ENCODE results near the gene SFMBT2.
"Not testable (repeated sequence)": the region's sequence is repeated elsewhere in the genome, so short reads cannot be mapped to it uniquely, and the experiment has no call there.

The SFMBT2 gene

DNA sequence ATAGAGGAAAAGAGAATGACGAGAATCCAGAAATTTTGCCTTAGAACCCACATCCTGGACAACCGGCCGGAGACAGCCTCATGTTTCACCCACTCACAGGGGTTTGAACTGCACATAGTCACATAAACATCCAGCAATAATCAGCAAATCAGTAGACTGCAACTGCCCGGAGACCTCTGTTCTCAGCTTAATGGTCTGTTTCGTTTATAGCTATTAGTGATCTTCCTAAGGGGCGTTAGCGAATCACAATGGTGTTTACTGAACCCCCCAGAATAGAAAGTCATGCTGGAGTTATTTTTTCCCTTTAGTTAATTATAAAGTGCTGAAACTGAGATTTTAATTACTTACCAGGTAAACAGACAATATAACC lies 98.4 kb downstream of the SFMBT2 start:
- TF ChIP-seq POLR2AphosphoS5 (IDR thresholded peaks at IDR 0.05; ENCODE audit: borderline replicate concordance, low read depth, low read length) (no peak), EZH2 (IDR thresholded peaks at IDR 0.05) (no peak), FOXP2 (optimal IDR thresholded peaks at IDR 0.05; ENCODE audit: control extremely low read depth, extremely low read length, insufficient read depth) (no peak)
- DNase-seq (ENCODE audit: low read depth, low spot score): no peak
- no peak overlapping the region for H3K4me3 ChIP-seq
- H3K9me3 ChIP-seq (ENCODE audit: low read depth, low read length): no peaks in the 10 kb centered on the region
- no peak overlapping the region for H3K9ac ChIP-seq (ENCODE audit: insufficient read length)
- H3K36me3 ChIP-seq (ENCODE audit: insufficient read depth, low read length): no peaks in the 10 kb centered on the region
- no peak overlapping the region for H3K27ac ChIP-seq

DNA sequence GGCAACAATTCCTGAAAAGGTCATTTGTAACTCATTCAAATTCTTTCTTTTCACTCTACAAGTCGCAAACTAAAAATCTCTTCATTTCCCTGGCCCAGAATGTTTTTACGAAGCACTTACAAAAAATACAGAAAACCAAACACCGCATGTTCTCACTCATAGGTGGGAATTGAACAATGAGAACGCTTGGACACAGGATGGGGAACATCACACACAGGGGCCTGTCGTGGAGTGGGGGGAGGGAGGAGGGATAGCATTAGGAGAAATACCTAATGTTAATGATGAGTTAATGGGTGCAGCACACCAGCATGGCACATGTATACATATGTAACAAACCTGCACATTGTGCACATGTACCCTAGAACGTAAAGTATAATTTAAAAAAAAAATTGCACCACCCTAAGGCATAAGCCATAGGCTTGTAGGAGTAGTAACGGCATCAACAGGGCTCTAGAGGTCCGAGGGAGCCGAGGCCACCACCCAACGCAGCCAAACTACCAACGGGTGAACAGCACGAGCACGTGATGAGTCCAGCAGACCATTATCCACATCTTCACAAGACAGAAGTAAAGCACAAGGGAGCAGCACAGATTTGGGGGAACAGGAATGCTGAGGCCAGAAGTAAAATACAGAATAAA lies 98.9 kb downstream of the SFMBT2 start:
- not testable (repeated sequence) for H3K4me3 ChIP-seq; H3K27ac ChIP-seq; H3K36me3 ChIP-seq (ENCODE audit: insufficient read depth, low read length); H3K9ac ChIP-seq (ENCODE audit: insufficient read length); DNase-seq (ENCODE audit: low read depth, low spot score); H3K9me3 ChIP-seq (ENCODE audit: low read depth, low read length)

DNA sequence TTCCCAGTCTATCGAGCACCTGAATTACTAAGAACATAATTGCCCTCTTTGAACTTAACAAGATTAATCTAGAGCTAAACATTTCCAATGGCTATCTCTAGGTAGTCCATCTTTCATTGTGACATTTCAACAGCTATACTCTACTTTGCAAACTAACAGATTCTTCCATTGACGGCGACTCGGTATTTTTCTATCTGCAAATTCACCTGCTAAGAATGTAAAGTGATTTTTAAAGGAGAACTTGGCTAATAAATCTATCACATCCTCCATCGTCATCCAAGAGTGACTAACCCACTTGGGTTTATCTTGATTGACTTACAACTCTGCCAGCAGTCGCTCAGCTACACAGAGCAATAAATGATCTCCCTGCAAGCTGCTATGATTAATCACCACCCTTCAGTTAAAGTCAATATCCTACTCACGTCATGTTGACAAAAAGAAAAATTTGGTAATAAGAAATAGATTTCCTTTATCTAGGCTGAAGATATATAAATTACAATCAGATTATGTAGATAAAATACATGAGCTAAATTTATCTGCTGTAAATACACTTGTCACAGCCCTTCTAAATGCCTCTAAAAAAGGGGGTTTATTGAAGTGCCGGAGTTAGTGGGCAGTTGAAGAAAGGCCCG lies 99.5 kb downstream of the SFMBT2 start:
- TF ChIP-seq FOXP2 (optimal IDR thresholded peaks at IDR 0.05; ENCODE audit: control extremely low read depth, extremely low read length, insufficient read depth) (no peak), POLR2AphosphoS5 (IDR thresholded peaks at IDR 0.05; ENCODE audit: borderline replicate concordance, low read depth, low read length) (no peak), EZH2 (IDR thresholded peaks at IDR 0.05) (no peak)
- Histone ChIP-seq H3K9ac (ENCODE audit: insufficient read length) (no peak overlapping the region), H3K4me3 (no peak overlapping the region), H3K27ac (no peak overlapping the region), H3K9me3 (ENCODE audit: low read depth, low read length) (no peaks in the 10 kb centered on the region), H3K36me3 (ENCODE audit: insufficient read depth, low read length) (no peaks in the 10 kb centered on the region)
- no peak for DNase-seq (ENCODE audit: low read depth, low spot score)

DNA sequence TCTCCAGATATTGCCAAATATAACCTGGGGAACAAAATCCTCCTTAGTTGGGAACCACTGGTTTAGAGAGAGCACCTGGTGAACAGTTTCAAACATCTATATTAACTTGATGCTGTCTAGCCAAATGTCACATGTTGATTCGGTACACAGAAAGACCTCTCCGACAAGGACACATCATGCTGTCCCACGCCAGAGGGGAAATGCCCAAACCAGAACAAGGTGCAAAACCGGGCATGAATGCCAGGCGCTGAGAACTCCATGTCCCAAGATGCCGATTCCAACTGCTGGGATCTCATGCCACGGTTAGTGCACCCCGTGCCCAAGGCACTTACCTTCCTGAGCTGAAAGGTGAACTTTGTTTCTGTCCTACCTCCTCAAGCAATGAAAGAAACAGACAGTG lies 100.8 kb downstream of the SFMBT2 start:
- Histone ChIP-seq H3K4me3 (no peak overlapping the region), H3K9me3 (ENCODE audit: low read depth, low read length) (no peaks in the 10 kb centered on the region), H3K9ac (ENCODE audit: insufficient read length) (no peak overlapping the region), H3K27ac (no peak overlapping the region), H3K36me3 (ENCODE audit: insufficient read depth, low read length) (no peaks in the 10 kb centered on the region)
- TF ChIP-seq POLR2AphosphoS5 (IDR thresholded peaks at IDR 0.05; ENCODE audit: borderline replicate concordance, low read depth, low read length): no peak
- DNase-seq (ENCODE audit: low read depth, low spot score): no peak

DNA sequence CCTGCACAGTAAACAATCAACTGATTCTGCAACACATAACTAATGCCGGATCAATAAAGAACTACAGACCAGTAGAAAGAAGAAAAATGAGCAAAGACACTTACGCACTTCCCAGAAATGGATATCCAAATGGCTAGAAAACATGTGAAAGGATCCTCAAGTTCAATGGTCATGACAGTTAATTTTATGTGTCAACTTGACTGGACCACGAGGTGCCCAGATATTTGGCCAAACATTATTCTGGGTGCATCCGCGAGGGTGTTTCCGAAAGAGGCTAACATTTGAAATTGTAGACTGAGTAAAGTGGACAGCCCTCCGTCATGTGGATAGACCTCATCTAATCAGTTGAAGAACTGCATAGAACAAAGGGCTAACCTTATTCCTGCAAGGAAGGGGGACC lies 102.0 kb downstream of the SFMBT2 start:
- no peak overlapping the region for H3K4me3 ChIP-seq
- no peaks in the 10 kb centered on the region for H3K36me3 ChIP-seq (ENCODE audit: insufficient read depth, low read length)
- no peak overlapping the region for H3K27ac ChIP-seq
- DNase-seq (ENCODE audit: low read depth, low spot score): no peak
- no peak for TF ChIP-seq EZH2 (IDR thresholded peaks at IDR 0.05)
- TF ChIP-seq POLR2AphosphoS5 (IDR thresholded peaks at IDR 0.05; ENCODE audit: borderline replicate concordance, low read depth, low read length): no peak
- no peak for TF ChIP-seq FOXP2 (optimal IDR thresholded peaks at IDR 0.05; ENCODE audit: control extremely low read depth, extremely low read length, insufficient read depth)
- H3K9me3 ChIP-seq (ENCODE audit: low read depth, low read length): no peaks in the 10 kb centered on the region
- no peak overlapping the region for H3K9ac ChIP-seq (ENCODE audit: insufficient read length)

DNA sequence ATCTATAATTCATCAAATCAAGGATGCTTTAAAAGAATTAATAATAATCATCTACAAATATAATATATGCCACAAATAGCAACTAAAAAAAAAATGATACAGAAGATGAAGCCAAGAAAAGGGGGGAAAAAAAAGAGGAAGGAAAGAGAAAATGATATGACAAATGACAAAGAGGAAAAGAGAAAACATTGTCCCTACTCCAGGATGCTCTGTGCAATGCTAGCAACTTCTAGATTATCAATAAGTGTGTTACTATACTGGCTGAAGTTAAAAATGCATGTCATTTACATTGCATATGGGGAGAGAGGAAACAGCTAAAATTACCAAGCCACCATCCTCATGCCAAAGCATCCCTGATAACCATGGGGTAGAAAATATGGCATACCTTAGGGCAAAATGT lies 104.2 kb downstream of the SFMBT2 start:
- H3K9me3 ChIP-seq (ENCODE audit: low read depth, low read length): no peaks in the 10 kb centered on the region

DNA sequence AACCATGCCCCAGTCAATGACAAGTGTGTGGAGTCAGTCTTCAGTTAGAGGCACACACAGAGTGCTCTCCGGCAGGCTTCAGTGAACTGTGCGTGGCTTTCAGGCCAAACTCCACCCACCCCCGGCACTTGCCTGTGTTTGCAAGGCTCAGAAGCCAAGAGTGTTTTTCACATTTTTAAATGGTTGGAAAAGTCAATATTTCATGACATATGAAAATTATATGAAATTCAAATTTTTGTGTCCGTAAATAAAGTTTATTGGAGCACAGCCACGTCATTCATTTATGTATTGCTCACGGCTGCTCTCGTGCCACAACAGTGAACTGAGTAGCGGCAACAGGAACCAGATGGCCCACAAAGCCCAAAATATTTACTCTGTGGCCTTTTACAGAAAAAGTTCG lies 104.7 kb downstream of the SFMBT2 start:
- DNase-seq (ENCODE audit: low read depth, low spot score): no peak
- Histone ChIP-seq H3K9ac (ENCODE audit: insufficient read length) (no peak overlapping the region), H3K27ac (no peak overlapping the region), H3K36me3 (ENCODE audit: insufficient read depth, low read length) (no peaks in the 10 kb centered on the region), H3K9me3 (ENCODE audit: low read depth, low read length) (no peaks in the 10 kb centered on the region), H3K4me3 (no peak overlapping the region)
- TF ChIP-seq EZH2 (IDR thresholded peaks at IDR 0.05) (no peak), FOXP2 (optimal IDR thresholded peaks at IDR 0.05; ENCODE audit: control extremely low read depth, extremely low read length, insufficient read depth) (no peak), POLR2AphosphoS5 (IDR thresholded peaks at IDR 0.05; ENCODE audit: borderline replicate concordance, low read depth, low read length) (no peak)

More for the DNA sequence above, 104.2 kb downstream of the SFMBT2 start:
- no peak for TF ChIP-seq EZH2 (IDR thresholded peaks at IDR 0.05)
- no peak for TF ChIP-seq POLR2AphosphoS5 (IDR thresholded peaks at IDR 0.05; ENCODE audit: borderline replicate concordance, low read depth, low read length)
- no peak for TF ChIP-seq FOXP2 (optimal IDR thresholded peaks at IDR 0.05; ENCODE audit: control extremely low read depth, extremely low read length, insufficient read depth)
- Histone ChIP-seq H3K27ac (no peak overlapping the region), H3K36me3 (ENCODE audit: insufficient read depth, low read length) (no peaks in the 10 kb centered on the region), H3K4me3 (no peak overlapping the region), H3K9ac (ENCODE audit: insufficient read length) (no peak overlapping the region)
- no peak for DNase-seq (ENCODE audit: low read depth, low spot score)

DNA sequence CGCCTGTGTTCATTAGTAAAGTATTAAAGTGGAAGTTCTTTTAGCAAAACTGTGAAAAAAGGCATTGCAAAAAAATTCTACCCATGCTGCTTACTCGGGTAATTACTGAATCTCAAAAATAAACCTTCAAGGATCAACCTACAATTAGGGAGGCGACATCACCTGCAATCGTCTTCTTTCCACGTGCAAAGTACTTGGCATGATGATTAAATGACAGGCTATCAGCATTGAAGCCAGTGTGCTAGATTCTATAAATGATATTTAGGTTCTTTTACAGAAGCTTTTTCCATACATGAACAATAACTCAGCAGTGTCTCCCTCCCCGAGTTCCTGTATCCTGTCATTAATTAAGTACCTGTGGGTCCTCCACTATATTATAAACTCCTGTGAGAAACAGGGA lies 105.8 kb downstream of the SFMBT2 start:
- no peaks in the 10 kb centered on the region for H3K36me3 ChIP-seq (ENCODE audit: insufficient read depth, low read length)
- DNase-seq (ENCODE audit: low read depth, low spot score): no peak
- TF ChIP-seq EZH2 (IDR thresholded peaks at IDR 0.05): no peak
- TF ChIP-seq POLR2AphosphoS5 (IDR thresholded peaks at IDR 0.05; ENCODE audit: borderline replicate concordance, low read depth, low read length): no peak
- no peak overlapping the region for H3K9ac ChIP-seq (ENCODE audit: insufficient read length)
- H3K27ac ChIP-seq: no peak overlapping the region
- no peak overlapping the region for H3K4me3 ChIP-seq
- H3K9me3 ChIP-seq (ENCODE audit: low read depth, low read length): no peaks in the 10 kb centered on the region

DNA sequence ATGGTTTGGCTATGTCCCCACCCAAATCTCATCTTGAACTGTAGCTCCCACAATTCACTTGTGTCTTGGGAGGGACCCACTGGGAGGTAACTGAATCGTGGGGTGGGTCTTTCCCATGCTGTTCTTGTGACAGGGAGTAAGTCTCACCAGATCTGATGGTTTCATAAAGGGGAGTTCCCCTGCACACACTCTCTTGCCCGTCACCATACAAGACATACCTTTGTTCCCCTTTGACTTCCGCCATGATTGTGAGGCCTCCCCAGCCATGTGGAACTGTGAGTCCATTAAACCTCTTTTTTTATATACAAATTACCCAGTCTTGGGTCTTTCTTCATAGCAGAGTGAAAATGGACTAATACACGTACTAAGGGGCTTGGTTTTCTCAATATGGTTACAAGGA lies 106.7 kb downstream of the SFMBT2 start:
- no peak for DNase-seq (ENCODE audit: low read depth, low spot score)
- no peaks in the 10 kb centered on the region for H3K36me3 ChIP-seq (ENCODE audit: insufficient read depth, low read length)
- TF ChIP-seq POLR2AphosphoS5 (IDR thresholded peaks at IDR 0.05; ENCODE audit: borderline replicate concordance, low read depth, low read length): no peak
- TF ChIP-seq EZH2 (IDR thresholded peaks at IDR 0.05): no peak
- no peak for TF ChIP-seq FOXP2 (optimal IDR thresholded peaks at IDR 0.05; ENCODE audit: control extremely low read depth, extremely low read length, insufficient read depth)
- no peak overlapping the region for H3K4me3 ChIP-seq
- H3K9me3 ChIP-seq (ENCODE audit: low read depth, low read length): no peaks in the 10 kb centered on the region
- H3K27ac ChIP-seq: no peak overlapping the region
- no peak overlapping the region for H3K9ac ChIP-seq (ENCODE audit: insufficient read length)

Measured in SK-N-MC (cell line).